Activated CD8-positive, alpha-beta memory T cell treated with anti-CD3 and anti-CD28 coated beads for 36 hours (primary cell): ENCODE data around the gene MKRN2OS. TPM values are rescaled to one million over a fixed set of nuclear protein-coding genes. Genes with fewer than 3 reads are reported as not detected.

ENCODE experiments used
- CTCF ChIA-PET: fragments of 350-600 bp; sonication (Branson Sonifier 250); formaldehyde crosslinking; loops from one replicate; lab custom pipeline; 2021; ENCODE audit warnings: antibody characterized with exemption; lab: Charles Lee
- POLR2A ChIA-PET: fragments of 350-600 bp; sonication (Branson Sonifier 250); formaldehyde crosslinking; loops from one replicate; lab custom pipeline; 2021; ENCODE audit warnings: antibody characterized with exemption; lab: Charles Lee
- total RNA-seq, 2 experiments: library from RNA; stranded (reverse); gene quantifications; one replicate each; pipeline ENCODE4 v1.2.3, GENCODE V29; 2021

MKRN2OS gene
- total RNA-seq, 2 experiments from 2014 or later = not detected

DNA sequence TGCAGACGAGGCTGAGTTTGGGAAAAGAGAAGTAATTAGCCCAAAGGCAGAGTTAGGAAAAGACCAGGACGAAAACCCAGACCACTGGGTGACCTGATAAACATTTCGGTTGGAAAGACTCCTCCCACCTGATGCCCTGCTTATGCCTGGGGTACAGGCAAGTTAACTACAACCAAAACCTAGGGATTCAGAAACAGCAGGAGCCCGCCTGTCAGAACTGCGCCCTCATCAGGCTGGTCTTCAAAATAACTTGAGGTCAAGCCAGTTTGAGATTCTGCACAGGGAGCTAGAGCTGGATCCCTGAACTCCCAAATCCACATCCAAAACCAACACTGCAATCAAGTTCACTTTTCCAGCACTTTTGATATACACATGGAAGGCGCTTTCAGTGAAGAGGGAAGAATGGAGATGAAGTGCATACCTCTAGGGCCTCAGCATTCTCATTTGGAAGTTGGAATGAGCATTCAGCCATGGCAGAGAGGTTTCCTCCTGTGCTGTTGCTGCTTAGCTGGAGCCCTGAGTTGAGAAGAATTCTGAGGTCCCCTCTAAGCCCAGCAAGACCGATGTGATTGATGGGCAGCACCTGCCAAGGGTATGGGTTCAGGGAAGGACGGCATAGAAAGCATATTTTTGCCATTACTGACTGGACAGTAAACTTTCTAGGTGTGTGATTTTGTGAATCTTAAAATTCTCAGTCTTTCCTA, 49.4 kb downstream of the MKRN2OS start:
- CTCF ChIA-PET = no interaction called here
- POLR2A ChIA-PET = no interaction called here

DNA sequence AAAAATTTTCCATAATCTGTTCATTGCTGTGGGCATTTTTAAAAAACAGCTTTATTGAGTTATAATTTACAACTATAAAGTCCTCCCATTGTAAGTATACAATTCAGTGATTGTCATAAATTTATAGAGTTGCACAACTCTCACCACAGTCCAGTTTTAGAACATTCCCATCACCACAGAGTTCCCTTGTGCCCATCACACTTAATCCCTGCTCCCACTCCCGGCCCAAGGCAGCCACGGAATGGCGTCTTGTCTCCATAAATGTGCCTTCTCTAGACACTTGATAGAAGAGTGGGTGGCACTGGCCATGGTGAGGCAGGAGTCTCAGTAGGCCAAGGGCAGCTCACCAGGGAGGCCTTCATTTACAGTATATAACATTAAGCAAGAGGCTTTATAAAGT, 54.8 kb downstream of the MKRN2OS start:
- CTCF ChIA-PET = no interaction called here
- POLR2A ChIA-PET = no interaction called here

DNA sequence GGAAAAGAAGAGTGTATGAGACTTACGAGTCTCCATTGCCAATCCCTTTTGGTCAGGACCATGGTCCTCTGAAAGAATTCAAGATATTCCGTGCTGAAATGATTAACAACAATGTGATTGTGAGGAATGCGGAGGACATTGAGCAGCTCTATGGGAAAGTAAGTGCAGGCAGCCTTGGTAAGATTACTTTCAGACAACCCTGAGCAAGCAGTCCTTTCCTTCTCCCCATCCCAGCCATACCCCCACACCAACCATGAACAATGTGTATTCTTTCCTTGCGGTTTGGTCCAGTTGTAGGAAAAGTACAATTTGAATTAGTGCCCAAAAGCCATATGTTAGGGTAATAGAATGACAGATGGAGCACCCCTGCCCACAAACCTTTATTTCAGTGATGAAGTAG, 55.5 kb downstream of the MKRN2OS start:
- ChIA-PET POLR2A (no interaction called here), CTCF (no interaction called here)

Other genes with a start within 250 kb of the MKRN2OS start
- 10 to 100 TPM; 31.5 to 32.9 TPM for gene TSEN2, start 61.0 kb downstream of the MKRN2OS start, total RNA-seq
- 10 to 100 TPM; 25.4 to 28.6 TPM for gene MKRN2, start 11.6 kb upstream of the MKRN2OS start, total RNA-seq
- 10 to 100 TPM; 79.8 to 80.9 TPM for gene RAF1, start 118.6 kb upstream of the MKRN2OS start, total RNA-seq
- gene TMEM40, start 213.8 kb upstream of the MKRN2OS start, total RNA-seq = not detected